ENCODE results near the gene COL19A1.
A peak's percentile ranks its signal among the peaks of the same experiment; 100 is the strongest.

COL19A1 gene

DNA sequence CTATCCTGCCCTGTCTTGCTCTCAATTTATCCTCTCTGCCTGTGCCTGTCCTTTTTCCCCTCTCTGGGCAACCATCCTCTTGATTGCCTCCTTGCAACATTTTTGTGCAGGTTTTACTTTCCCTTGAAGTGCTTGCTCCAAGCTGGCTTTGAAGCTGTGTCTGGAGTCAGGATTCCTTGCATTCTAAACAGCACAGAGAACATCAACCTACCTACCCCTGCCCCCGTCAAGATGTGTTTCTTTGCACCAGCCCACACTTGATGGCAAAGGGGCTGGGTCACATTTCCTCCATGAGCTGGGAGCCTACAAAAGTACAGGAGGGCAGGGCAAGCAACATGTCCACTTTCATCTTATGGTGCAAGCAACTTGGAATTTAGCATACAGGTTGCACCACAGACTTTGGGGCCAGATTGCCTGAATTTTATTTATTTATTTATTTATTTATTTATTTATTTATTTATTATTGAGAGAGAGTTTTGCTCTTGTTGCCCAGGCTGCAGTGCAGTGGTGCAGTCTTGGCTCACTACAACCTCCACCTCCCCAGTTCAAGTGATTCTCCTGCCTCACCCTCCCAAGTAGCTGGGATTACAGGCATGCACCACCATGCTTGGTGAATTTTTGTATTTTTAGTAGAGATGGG lies 206.3 kb downstream of the COL19A1 start:
- no peak for DNase-seq

DNA sequence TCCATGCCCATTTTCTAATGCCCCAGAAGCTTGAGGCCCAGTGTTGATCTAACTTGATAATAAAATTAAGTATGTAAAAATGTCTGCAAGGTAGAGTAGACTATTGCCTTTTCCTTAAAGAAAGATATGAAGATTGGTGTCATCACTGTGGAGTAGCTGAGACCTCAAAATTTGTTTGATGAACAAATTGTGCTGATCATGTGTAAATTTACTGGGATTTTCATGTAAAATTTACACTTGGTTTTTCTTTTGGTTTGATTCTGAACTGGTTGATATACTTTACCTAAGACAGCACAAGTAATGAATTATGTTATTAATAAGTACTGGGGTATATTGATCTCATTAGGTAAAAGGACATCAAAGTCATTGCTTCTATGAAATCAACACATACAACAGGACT lies 207.3 kb downstream of the COL19A1 start:
- DNase-seq, result no peak

DNA sequence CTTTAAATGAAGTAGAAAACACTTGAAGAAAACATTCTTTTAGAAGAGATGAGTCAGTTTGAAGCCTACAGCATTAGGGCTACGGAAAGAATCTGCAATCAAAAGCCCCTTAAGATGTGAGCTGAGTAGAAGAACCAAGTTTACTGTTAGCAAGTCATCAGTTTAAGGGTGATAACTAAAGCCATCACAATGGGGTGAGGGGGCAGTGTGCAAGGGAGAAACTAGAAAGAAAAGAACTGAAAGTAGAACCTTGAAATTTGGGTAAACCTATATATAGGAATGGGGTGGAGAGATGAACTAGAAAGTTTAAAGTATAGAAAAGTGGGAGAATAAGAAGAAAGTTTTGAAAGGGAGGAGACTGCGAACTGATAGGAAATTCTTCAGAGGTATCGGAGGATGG lies 212.9 kb downstream of the COL19A1 start:
- DNase-seq, result no peak

DNA sequence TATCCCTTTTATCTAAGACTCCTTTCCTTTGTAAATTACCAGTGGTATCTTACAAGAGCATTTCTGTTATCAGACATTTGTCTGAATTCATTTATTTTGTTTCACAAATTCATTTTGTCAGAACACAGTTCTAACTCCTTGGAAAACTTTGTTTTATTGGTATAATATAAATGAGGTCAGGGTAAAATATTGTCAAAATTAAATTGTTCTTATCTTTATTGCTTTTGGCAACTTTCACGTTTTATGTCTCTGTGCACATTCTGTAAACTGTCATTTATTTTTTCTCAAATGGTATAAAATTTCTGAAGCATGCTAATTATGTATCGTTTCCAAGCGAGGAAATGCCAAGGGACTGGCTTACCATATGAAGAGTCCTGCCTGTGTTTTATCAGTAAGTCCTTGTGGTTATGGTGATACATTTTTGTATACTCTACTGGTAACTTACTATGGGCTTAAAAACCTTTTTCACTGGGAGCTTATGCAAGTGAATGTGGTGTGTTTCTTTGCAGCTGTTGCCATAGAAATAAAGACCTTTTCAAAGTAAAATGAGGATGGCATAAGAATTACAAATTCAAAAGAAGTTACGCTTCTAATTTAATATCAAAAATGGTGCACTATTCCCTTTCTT lies 214.2 kb downstream of the COL19A1 start:
- DNase-seq, result no peak

DNA sequence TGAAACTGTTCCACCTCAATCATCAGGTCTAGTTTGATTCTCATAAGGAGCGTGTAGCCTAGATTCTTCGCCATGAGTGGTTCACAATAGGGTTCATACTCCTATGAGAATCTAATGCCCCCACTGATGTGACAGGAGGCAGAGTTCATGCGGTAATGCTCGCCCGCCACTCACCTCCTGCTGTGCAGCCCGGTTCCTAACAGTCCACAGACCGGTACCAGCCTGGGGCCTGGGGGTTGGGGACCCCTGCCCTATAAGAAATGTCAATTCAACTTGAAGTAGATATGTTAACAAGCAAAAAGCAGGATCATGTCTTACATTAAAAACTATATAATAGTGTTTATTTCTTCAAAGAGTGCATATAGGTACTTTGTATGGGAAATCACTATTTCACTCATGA lies 216.5 kb downstream of the COL19A1 start:
- DNase-seq, result no peak

DNA sequence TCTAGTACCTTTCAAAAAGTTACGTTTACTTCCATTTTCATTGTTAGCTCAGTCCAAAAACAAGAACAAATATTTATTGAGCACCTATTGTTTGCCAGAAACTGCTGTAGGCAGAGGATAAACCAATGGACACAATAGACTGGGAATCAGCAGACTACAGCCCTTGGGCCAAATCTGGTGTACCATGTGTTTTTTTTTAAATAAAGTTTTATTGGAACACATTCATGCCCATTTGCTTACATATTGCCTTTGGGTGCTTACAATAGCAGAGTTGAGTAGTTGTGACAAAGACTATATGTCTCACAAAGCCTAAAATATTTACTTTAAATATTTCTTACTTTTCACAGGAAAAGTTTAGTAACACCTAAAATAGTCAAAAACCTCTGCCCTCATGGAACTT lies 220.4 kb downstream of the COL19A1 start:
- DNase-seq, result no peak

DNA sequence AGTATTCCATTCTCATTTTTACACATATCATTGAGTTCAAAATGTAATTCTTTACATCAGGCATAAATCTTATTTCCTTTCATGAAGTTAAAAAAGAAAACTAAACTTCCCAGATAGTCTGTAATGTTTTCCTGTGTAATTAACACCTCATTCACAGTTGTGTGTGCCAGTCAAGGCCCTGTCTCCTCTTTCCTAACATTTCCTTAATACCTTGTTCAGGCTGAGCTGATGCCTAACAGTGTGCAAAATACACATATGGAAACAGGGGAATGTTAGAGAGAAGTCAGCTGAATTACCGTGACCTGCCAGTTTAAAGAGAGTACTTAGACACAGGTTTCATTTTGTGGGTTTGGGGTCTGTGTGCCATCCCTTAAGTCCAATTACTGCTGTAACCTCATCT lies 227.8 kb downstream of the COL19A1 start:
- DNase-seq, result no peak

DNA sequence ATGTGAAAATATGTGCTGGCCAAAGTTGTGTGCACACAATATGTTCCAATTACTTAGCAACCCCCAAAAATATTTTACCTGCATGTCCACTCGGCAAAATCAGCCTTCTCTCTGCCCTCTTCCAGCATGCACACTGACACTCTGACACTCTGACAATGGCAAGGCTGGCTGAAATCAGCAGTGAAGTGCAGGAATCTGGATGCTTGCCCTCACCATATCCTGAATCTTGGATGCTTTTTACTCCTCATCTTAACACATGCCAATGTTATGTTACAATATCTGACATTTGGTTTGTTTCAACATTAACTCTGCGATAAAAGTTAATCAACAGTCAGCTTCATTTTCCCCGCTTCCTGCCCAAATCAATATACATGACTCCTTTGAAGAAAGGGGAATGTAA lies 233.4 kb downstream of the COL19A1 start:
- no peak for DNase-seq

DNA sequence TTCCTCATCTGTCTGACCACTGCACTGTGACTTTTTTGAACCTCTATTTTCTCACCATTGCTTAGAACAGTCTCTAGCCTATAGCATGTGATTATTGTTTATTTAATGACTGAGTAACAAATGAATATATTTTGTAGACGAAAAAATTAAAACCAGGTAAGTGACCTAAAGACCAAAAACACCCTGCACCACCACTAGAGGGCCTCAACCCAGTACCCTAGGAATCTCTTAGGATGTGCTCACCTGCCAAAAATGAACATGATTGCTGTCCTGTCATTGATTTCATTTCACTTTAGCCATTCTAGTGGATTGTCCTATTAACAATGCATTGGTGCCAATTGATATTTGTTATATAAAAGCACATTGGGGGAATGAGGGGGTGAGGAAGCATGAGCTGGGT lies 237.4 kb downstream of the COL19A1 start:
- no peak for DNase-seq

DNA sequence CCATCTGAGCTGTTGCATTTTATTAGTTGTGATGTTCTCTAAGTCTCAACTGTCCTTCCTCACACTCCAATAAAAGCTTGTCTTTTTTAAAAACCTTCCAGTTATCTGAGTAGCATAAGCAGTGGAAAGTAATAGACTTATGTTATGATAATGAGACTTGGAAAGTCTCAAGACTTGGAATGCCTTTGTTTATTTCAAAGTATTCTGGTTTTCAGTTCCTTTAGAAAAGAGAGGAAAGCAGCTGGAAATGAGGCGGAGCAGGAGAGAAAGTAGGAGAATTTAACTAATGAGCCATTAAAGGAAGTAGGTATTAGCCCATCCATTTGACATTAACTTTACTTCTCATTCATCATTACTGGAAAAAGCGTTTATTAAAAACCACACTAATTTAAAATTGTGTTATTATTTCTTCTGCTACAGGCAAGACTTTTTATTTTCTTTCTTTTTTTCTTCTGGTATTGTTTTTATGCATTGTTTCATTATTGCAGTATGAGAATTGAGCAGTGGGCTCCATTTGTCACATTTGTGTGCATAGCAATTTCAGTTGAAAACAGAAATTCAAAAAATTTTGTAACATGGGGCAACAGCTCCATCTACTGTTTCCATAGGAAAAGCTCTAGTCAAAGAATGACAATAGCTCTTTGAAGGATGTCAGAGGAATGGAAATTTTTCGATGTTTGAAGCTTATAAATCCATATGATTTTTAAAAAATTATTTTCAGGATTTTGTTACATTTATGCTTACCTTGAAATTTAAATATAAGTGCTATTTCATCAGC lies 241.7 kb downstream of the COL19A1 start:
- DNase-seq, result peak; percentile 14 to 80 (median 70)

DNA sequence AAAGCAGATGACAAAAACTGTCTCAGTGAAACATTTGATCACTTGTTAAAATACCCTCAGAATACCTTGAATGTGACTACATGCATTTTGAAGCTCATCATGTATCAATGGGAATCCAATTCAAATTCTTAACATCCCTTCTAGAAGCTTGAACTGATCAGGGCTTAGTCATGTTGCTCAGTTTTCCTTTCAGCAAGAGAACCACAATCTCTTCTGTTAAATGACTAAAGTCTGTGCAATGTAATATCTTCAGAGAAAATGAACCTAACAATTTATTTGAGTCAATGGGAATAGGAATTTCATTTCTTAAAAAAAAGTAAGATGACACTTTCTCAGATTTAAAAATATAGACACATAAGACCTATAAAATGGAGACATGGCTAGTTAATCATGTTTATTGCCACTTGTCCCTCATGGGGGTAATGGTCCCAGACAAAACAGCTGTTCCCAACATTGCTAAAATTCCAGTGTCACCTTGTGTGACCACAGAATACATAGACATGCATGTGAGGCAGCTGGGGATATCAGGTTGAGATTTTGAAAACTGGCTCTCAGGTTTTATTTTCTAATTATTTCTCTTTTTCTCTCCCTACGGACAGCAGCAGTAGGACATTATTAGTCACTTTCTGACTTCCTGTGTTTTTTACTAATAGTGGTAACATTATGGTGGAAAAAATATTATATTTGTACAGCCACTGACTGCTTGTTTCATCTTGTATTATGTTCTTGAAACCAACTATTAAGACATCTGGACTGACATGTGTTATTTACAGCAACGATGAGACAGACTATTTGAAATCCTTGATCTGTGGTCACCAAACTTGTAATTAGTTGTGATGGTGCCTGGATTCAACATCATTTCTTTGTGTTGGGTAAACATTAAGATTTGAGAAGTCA lies 244.0 kb downstream of the COL19A1 start:
- peak in 1 of 3 experiments; percentile 60 for DNase-seq

DNA sequence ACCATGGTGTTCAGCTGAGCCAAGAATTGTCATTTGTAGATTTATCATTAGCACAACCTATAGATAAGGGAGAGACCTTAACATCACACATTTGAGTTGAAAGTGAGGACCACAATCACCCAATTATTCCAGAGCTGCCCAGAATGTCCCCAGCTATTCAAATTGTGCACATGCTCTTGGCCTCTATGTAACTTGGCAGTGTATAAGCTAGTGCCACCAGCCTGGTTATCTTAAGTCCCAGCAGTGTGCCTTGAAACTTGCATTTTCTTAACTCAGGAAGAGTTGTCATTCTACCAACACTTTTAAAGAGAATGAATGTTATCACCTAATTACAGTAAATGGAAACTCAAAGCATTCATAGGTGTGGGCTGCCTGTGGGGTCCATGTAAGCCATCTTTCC lies 245.4 kb downstream of the COL19A1 start:
- DNase-seq, result no peak

DNA sequence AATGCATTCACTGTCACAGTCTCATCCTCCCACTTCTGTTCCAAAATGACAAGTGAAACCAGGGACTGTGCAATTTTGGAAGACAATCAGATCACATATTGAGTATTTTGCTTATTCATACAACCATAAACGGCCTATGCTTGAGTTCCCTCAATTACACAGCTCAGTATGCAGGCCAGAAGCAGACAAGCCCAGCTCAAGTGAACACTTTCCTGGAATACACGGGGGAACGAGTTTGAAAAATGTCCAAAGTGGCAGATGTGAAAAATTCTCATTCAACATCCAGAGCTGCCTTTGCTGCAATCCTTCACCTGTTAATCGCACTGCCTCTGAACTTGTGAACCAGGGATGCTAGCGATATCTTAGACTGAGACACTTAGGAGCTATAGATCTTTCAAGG lies 246.4 kb downstream of the COL19A1 start:
- no peak for DNase-seq

DNA sequence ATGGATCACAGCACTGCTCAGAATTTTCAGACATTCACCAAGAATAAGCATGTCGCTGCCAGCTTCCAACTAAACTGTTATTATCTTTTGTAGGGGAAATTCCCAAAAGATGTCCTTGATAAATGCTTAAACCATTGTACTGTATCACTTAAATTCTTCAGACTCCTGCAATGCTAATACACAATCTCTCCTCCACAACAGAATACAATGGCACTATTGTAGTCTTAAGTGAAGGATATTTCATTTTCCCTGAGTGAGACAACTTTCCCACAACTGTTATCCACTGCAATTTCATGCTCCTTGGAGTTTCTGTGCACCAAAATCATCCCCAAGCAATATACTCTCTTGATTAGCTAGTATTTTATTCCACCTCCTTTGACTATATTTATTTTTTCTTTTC lies 246.8 kb downstream of the COL19A1 start:
- no peak for DNase-seq

DNA sequence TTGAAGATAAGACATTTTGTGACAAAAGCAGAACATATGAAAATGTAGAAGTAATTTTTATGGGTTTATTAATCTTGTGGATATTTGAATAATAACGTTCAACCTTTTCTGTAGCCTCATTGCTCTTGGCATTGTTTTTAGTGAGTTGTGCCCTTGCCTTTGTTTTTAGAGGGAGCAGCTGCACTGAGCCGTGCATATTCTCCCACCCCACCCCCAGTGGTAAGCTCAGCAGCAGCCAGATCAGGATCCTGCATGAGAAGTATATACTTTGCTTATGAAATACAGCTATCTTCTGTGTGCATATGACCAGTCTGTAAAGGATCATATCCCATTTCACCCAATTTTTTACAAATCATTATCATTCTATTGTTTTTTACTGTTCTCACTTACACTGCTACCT lies 252.3 kb downstream of the COL19A1 start:
- peak in 1 of 3 experiments; percentile 19 for DNase-seq

DNA sequence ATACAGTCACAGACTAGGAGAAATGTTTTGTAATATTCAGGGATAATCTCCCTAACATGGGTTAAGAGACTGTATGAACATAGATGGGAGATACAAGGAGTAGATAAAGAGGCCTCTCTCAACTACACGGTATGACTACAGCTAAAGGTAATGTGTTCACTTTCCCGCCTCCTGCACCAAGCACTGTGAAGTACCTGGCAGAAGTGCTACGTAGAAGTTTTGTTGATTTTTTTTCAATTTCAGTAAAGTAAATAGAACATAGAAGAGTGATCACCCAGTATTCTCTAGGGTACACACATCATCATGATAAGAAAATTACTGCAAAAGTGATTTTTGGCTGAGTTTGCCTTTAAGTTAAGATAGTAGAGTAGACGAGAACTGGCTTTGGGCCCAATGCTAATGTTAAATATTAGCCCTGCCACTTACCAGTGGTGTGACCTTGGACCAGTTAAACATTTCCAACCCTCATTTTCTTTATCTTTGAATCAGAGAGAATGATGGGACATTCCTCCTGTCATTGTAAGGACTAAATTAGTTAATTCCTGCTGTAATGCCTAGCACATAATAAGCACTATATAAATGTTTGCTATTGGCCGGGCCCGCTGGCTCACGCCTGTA lies 253.0 kb downstream of the COL19A1 start:
- DNase-seq, result no peak

DNA sequence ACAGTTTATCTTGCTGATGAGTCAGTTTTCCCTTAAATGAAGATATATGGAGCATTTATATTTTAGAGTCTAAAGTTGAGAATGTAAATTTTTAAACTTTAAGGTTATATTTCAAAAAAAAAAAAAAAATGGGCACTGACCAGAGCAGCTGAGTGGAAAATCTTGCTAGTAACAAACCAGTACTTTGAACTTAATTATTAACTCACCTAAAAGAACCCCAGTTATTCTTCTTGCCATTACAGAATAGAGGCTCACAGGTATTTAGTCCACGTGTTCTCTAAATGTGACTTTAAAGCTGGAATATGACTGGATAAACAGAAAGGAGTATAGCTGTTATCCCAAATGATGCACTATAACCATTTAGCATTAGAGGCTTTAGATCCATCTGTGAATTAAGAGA lies 258.1 kb downstream of the COL19A1 start:
- no peak for DNase-seq

DNA sequence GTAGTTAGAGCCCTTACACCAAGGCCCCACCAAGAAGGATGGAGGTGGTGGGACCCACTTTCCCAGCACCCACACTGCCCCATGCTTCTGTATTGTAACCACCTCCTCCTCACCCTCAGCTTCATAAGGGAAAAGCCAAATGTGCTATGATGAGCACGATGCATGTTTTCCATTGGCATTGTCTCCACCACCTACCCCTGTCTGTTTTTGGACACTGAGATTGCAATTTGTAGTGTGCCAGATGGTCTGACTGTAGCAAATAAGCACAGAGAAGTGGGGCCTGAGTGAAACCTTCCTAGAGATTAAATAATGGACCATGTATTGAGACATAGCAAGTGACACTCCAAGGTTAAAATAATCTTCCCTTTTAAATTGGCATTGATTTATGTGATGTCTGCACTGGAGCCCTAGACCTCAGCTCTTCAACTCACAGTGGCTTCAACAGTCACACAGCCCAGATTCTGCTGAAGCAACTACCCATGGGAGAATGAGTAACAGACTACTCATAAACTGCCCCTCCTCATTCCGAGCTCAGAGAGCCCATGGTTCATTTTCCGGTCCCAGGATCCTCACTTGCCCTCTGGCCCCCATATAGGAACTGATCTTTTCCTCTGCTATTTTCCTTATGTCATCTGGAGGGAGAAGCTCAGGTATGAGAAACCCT lies 258.7 kb downstream of the COL19A1 start:
- no peak for DNase-seq

DNA sequence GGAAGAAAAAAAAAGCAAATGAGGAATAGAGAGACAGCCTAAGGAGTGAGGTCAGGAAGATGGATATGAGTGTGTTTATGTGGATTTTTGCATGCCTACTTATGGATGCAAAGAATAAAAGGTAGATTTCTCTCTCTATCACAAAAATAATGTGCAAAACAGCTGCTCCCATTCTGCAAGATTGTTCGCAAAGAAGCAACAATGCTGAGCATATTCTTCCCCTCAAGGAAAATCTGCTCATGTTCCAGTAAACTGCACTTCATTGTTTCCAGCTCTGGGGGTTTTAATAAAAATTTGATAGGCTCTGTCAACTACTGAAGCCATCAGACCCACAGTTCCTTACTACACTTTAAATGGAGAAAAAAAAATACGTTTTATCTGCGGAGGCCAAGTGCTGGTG lies 259.2 kb downstream of the COL19A1 start:
- no peak for DNase-seq

DNA sequence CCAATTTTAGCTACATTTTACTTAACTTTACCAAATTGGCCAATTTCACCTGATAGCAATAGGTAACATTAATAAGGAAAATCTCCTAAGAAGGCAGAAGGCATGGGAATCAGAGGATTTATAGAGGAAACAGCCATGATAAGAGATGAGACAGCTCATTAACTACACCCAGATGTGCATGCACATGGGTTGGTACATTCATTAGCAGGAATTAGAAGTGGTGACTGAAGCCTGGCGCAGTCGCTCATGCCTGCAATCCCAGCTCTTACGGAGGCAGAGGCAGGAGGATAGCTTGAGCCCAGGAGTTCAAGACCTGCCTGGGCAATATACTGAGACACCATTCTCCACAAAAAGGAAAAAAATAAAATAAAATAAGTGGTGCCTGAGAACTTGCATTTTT lies 263.0 kb downstream of the COL19A1 start:
- DNase-seq, result no peak

DNA sequence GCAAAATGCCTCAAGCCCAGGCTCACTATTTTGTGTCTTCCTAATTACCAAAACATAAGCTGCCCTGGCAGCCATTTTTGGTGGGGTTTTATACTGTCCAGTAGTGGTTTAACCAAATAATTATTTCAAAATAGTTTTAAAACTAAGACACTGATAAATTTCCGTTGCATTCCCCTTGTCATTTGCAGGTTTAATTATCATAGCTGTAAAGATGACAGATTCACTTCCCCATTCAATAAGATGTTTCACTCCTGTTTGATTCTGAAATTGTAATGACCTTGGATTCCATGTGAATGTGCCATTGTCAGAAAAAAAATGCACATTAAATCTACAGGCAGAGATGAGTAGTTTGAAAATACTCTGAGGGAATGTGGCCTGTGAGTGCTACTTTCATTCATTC lies 264.5 kb downstream of the COL19A1 start:
- DNase-seq, result no peak

DNA sequence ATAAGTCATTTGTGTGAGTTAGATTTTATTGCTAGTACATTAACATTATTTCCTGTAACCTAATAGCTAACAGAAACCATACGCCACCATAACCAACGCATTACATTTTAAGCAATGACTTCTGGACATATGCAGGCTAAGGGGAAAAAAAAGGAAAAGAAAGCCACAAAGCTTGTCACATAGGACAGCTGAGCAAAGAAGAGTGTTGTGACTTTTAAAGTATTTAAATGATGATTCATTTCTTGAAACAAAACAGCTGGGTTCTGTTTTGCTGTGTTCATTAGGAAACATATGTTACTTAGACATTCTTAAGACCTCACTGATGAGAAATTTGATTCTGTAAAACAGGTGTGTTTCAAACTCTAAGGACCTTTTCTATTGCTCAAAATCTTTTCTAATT lies 265.2 kb downstream of the COL19A1 start:
- DNase-seq, result no peak
